HL-60 (cell line): ENCODE data around the gene LRRC15.

Source experiments
- CTCF ChIP-seq: IDR thresholded peaks from one replicate; pipeline ENCODE4 v1.5.1; 2011; ENCODE audit warnings: low read length, control low read depth, inconsistent platforms; ENCODE audit not compliant: insufficient read depth
- REST ChIP-seq: IDR thresholded peaks from 2 replicates; pipeline ENCODE4 v1.6.1; 2012; ENCODE audit warnings: low read depth; ENCODE audit not compliant: insufficient replicate concordance

DNA sequence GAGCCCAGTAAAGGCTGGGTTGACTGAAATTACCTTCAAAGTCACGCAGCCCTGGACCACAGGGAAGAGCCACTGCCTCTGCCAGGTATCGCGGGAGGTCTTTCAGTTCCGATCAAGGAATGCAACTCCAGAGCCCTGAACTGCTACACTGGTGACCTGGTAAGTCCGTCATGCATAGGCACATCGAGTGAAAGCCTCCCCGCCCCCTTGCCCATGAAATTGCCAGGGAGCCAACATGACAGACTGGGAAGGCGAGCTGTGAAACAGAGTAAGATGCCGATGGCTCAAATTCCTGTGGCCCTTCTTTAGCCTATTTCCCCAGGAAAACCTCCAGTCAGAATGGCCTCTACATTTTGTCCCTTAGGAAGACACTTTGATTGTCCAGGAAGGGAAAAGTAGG, 31.8 kb upstream of the LRRC15 start:
- no peak for TF ChIP-seq CTCF
- TF ChIP-seq REST, result no peak
